Kidney epithelial cell (primary cell): Measurements from ENCODE around the gene PACS1. TPM values are rescaled to one million over a fixed set of nuclear protein-coding genes. Genes with fewer than 3 reads are reported as not detected.
"Not testable (repeated sequence)": the region's sequence is repeated elsewhere in the genome, so short reads cannot be mapped to it uniquely, and the experiment has no call there.

Experiments
- DNase-seq: peaks from one replicate; pipeline ENCODE4 v3.0.0-alpha.2; 2010; ENCODE audit warnings: low read depth
- H3K27me3 ChIP-seq: 2 replicates; pipeline ENCODE4 v1.6.0; 2011; ENCODE audit warnings: low read length; ENCODE audit not compliant: control insufficient read depth, insufficient read depth
- H3K36me3 ChIP-seq: 2 replicates; pipeline ENCODE4 v1.5.1; 2011; ENCODE audit warnings: low read length; ENCODE audit not compliant: control insufficient read depth, insufficient read depth
- H3K4me3 ChIP-seq: 2 replicates; pipeline ENCODE4 v1.5.1; 2011; ENCODE audit warnings: low read depth, mild to moderate bottlenecking, control low read depth, low read length
- total RNA-seq: library from RNA; depleted of rRNA; stranded (reverse); fragments of >200 nt; gene quantifications from 2 replicates; pipeline ENCODE4 v1.2.3, GENCODE V29; 2015
- TF ChIP-seq, protein P1 (sequence below): IDR thresholded peaks from 2 replicates; pipeline ENCODE4 v1.5.1; 2011; ENCODE audit warnings: mild to moderate bottlenecking, moderate library complexity, low read length, control low read depth, inconsistent platforms; ENCODE audit not compliant: insufficient read depth, poor library complexity, severe bottlenecking

PACS1 gene
- total RNA-seq, 1 donor from 2014 or later = 29.4 TPM

DNA sequence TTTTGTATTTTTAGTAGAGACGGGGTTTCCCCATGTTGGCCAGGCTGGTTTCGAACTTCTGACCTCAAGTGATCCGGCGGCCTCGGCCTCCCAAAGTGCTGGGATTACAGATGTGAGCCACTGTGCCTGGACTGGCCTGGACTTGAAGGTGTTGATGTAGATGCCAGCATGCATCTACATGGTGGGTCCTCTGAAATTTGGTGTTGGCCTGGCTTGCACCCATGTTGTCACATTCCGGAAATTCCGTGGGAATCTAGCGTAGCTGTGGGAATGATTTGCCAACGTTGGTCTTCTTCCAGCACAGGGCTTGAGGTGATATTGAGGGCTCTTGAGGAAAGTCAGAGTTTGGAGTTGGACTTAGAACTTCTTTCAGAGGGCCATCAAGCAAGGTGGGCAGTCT is 6.5 kb downstream of the PACS1 start:
- H3K27me3 ChIP-seq = no peaks in the 10 kb centered on the region
- no peak overlapping the region for H3K4me3 ChIP-seq
- TF ChIP-seq, protein P1, sequence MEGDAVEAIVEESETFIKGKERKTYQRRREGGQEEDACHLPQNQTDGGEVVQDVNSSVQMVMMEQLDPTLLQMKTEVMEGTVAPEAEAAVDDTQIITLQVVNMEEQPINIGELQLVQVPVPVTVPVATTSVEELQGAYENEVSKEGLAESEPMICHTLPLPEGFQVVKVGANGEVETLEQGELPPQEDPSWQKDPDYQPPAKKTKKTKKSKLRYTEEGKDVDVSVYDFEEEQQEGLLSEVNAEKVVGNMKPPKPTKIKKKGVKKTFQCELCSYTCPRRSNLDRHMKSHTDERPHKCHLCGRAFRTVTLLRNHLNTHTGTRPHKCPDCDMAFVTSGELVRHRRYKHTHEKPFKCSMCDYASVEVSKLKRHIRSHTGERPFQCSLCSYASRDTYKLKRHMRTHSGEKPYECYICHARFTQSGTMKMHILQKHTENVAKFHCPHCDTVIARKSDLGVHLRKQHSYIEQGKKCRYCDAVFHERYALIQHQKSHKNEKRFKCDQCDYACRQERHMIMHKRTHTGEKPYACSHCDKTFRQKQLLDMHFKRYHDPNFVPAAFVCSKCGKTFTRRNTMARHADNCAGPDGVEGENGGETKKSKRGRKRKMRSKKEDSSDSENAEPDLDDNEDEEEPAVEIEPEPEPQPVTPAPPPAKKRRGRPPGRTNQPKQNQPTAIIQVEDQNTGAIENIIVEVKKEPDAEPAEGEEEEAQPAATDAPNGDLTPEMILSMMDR = no peak
- no peak for DNase-seq
- H3K36me3 ChIP-seq = peaks cover 2% of the 10 kb centered on the region

DNA sequence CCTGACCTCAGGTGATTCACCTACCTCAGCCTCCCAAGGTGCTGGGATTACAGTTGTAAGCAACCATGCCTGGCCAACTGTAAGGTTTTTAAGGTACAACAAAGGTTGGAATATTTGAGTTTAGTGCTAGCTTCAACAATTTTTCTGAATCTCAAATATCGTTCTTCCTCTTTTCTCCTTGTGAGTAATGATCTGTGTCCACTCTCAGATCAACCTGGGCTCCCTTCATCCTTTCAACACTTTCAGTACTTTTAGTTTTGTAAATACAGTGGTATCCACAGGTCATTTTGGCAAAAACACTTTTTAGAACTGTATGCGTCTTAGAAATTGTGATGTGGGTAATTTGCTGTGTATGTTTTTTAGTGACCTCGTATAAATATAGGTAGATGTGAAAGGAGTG is 7.9 kb downstream of the PACS1 start:
- H3K27me3 ChIP-seq = no peaks in the 10 kb centered on the region
- TF ChIP-seq, protein P1 = no peak
- no peak overlapping the region for H3K4me3 ChIP-seq
- no peak for DNase-seq
- no peaks in the 10 kb centered on the region for H3K36me3 ChIP-seq

DNA sequence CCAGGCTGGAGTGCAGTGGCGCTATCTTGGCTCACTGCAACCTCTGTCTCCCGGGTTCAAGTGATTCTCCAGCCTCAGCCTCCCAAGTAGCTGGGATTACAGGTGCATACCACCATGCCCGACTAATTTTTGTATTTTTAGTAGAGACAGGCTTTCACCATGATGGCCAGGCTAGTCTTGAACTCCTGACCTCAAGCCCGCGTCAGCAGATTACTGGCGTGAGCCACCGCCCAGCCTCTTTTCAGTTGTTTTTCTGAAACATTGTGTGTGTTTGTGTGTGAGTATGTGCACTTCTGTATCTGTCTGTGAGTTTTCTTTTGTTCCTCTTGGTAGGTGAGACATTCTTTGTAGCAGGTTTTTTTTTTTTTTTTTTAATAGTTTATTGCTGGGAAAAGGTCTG is 8.9 kb downstream of the PACS1 start:
- H3K27me3 ChIP-seq, H3K4me3 ChIP-seq, DNase-seq, H3K36me3 ChIP-seq: not testable (repeated sequence)

DNA sequence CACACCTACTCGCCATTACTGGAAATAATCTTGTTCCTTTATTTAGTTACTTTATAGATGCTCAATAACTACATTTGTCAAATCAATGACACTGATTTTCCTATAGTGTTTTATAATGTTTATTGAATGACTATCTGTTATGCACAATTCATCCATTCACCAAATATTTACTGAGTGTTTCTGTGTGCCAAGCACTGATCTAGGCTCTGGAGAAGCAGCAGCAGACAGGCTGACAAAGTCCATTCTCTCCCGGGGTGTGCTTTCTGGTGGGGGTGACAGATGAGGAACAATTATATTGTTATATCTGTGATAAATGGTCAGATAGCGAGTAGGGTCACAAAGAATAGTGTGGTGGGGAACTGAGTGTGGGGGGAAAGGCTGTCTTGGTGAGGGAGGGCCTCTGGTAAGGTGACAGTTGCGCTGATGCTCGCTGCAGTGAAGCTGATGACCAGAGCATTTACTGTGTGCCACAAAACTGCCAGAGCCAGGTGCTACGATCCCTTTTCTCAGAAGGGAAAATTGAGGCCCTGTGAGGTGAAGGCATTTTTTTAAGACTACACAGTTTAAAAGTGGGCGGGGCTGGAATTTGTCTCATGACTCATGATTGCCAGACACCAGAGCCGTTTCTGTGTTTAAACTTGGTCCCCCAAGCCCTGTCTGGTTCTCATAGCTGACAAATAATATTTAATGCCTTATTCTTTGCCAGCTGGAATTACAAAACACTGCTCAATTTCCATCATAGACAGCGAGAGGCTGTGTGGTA is 10.2 kb downstream of the PACS1 start:
- H3K4me3 ChIP-seq = no peak overlapping the region
- H3K36me3 ChIP-seq = no peaks in the 10 kb centered on the region
- no peak for DNase-seq
- TF ChIP-seq, protein P1 = no peak
- no peaks in the 10 kb centered on the region for H3K27me3 ChIP-seq

DNA sequence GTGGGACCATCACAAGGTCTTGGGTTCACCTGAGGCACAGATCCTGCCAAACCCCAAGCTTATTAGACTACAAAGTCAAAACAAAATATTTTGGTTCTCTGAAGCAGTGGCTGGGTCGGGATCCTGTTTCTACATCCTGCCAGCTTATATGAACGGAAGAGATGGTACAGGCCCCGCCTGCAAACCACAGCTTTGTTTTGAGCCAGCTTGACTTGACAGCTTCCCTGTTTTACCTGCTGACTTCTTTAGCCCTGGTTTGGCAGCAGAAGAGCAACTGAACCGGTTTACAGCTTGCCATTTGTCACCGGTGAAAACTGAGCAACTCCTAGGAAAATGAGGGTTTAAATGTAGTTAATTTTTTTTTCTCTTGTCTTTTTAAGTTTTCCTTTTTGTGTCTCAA is 11.4 kb downstream of the PACS1 start:
- no peak overlapping the region for H3K4me3 ChIP-seq
- DNase-seq = no peak
- TF ChIP-seq, protein P1 = no peak
- H3K27me3 ChIP-seq = no peaks in the 10 kb centered on the region
- H3K36me3 ChIP-seq = no peaks in the 10 kb centered on the region

DNA sequence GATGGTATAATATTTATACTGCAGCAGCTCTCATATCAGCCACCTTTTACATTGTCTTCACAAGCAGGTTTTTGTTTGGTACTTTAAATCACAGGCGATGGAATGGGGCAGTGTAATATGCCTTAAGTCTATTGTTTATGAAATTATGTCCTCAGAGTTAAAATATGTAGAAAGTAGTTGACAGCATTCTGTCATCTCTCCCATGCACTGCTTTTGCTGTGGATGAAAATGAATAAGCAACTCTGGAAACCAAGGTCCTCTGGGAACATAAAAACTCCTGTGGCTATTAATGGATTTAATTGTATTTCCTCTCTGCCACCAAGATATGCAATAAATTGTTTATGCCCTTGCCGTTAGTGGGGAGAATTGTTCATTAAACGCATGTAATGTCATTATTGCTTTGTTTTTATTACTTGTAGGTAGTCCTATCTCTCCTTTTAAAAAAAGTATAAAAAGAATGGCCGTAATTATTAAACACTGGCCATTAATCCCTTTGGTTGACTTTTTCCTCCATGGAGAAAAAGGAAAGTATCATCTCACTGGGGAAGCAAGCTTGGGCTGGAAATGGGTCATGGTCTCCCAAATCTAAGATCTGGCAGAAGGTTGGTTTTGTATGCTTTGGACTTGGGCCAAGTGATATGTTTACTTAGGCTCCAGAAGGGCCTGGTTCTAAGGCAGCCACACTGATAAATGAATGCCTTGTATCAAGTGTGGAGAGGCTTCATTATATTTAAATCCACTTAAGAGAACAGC is 13.1 kb downstream of the PACS1 start:
- DNase-seq = no peak

More for the DNA sequence above, 13.1 kb downstream of the PACS1 start:
- no peak overlapping the region for H3K4me3 ChIP-seq
- no peaks in the 10 kb centered on the region for H3K27me3 ChIP-seq
- H3K36me3 ChIP-seq = no peaks in the 10 kb centered on the region
- TF ChIP-seq, protein P1 = no peak
